GM13977 (cell line): ENCODE data around the gene PMEL.
A peak's percentile ranks its signal among the peaks of the same experiment; 100 is the strongest.

Experiments
- DNase-seq: peaks from one replicate; pipeline ENCODE4 v3.0.0; 2012; ENCODE audit warnings: low spot score
- in situ Hi-C: fragments of 300-500 bp; cut with MboI; formaldehyde crosslinking; loops from one replicate; pipeline ENCODE4 v1.12.0; 2022; ENCODE audit warnings: low sequenced_read_pairs, low pct_unique_long_range_greater_than_20kb, mixed read lengths, inconsistent platforms; ENCODE audit not compliant: unreplicated experiment
- TF ChIP-seq, protein P1 (sequence below): IDR thresholded peaks from 2 replicates; pipeline ENCODE4 v1.5.1; 2012; ENCODE audit warnings: mild to moderate bottlenecking, control low read depth; ENCODE audit not compliant: insufficient read depth; ENCODE audit errors: extremely low read depth, missing control alignments

The PMEL gene

DNA sequence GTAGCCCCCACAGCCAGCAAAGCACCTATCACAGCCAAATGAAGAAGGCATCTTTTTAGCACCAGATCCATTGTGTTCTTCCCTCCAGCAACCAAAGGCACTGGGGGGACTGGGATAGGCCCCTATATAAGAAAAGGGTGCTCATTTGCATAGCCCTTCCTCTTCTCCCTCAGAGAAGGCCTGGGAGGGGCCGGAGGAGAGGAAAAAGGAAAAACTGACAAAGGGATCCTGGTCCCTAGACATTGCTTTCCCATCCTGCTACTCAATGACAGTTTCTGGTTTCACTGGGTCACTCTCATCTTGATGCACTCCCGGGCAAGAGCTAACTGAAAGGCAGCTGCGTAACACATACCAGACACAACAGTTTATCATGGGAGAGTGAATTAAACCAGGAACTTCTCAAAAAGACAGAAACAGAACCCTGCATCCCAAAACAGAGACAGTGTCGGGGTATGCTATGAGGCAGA, at the start of gene PMEL:
Gene PMEL (minus strand): TSS at position 102 of the 467 bp plus-strand sequence. CDS start 31 bp downstream, at position 71.
- in situ Hi-C loops = no loop called here
- TF ChIP-seq, protein P1, sequence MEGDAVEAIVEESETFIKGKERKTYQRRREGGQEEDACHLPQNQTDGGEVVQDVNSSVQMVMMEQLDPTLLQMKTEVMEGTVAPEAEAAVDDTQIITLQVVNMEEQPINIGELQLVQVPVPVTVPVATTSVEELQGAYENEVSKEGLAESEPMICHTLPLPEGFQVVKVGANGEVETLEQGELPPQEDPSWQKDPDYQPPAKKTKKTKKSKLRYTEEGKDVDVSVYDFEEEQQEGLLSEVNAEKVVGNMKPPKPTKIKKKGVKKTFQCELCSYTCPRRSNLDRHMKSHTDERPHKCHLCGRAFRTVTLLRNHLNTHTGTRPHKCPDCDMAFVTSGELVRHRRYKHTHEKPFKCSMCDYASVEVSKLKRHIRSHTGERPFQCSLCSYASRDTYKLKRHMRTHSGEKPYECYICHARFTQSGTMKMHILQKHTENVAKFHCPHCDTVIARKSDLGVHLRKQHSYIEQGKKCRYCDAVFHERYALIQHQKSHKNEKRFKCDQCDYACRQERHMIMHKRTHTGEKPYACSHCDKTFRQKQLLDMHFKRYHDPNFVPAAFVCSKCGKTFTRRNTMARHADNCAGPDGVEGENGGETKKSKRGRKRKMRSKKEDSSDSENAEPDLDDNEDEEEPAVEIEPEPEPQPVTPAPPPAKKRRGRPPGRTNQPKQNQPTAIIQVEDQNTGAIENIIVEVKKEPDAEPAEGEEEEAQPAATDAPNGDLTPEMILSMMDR = no peak
- DNase-seq = no peak

DNA sequence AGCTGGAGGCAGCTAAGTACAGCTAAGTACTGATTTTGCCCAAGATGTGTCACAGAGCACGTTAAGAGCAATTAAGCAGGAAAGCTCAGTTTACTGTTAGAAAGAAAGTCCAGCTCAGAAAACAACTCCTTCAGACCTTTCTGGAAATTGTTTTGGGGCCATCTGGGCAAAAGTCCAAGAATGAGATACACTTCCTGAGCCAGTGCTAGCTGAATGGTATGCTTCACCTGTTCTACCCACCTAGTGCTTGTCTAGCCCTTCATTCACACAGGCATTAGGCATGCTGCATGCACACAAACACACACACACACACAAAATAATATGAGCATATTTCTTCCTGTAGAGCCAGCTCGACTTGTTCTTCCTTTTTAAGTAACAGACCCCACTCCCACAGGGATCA, 48.4 kb upstream of the PMEL start:
- DNase-seq = no peak
- TF ChIP-seq, protein P1 = no peak

DNA sequence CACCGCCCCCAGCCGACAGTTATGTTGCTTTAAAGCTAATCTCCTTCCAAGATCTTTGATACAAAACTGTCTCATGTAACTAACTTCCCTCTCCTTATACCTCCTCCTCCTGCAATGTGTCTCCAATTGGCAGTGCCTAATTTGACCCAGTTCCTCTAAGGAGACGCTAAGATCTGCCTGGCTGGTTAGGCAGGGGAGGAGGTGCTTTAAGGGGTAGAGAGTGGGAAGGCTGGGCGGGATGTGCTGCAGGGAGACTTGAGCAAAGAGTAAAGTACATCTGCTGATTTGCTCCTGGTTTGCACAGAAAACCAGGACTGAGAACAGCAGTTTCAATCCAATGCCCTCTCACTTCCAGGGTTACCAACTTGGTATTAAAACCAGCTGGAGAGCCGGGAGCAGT, 47.6 kb upstream of the PMEL start:
- DNase-seq = no peak
- in situ Hi-C loops = no loop called here

More for the DNA sequence above, 48.4 kb upstream of the PMEL start:
- in situ Hi-C loops = no loop called here

DNA sequence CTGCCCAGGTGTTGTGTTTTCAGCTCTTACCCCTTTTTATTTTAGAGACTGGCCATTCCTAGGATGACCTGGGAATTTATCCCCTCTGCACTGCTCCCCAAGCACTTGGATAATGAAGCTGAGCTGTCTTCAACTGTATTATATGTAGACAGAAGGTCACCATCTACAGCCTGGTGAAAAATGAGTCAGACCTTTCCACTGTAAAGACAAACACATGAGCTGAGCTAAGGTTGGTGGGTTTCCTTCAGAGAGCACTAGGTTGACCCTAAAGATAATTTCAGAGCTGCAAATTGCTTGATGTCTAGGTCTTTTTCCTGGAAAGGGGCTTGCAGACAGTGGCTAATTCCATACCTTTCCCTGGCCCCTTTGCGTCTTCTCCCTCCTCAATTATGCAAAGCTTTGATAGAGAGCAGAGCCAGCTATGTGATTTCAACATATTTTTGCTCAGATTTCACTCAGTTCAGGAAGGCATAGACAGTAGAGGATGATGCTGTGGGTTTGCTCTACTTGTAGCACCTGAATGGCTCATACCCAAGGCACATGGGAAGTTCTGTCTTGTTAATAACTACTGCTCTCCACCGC, 45.8 kb upstream of the PMEL start:
- DNase-seq = no peak
- in situ Hi-C loops = no loop called here
- TF ChIP-seq, protein P1 = no peak

More for the DNA sequence above, 47.6 kb upstream of the PMEL start:
- TF ChIP-seq, protein P1 = no peak

DNA sequence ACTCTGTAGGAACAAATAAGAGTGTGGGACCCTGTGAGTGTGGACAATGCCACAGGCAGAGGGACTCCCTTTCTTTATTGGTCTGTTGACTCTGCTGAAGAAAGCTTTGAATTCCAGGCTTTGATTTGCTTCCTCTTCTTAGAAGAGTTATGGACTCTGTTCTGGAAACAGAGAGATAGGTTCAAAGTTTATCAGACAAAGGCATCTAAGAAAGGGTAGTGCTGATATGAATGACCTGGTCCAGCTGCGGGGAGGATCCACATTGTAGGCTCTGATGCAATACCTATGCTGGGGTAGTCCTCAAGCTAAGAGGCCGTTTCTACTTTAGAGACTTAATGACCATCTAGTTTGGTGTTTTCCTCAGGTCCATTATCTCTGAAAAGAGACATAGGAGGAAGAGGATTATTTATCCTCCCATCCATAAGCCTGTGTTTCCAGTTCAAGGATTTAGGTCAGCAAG, 44.3 kb upstream of the PMEL start:
- no peak for DNase-seq
- in situ Hi-C loops = no loop called here
- TF ChIP-seq, protein P1 = no peak

DNA sequence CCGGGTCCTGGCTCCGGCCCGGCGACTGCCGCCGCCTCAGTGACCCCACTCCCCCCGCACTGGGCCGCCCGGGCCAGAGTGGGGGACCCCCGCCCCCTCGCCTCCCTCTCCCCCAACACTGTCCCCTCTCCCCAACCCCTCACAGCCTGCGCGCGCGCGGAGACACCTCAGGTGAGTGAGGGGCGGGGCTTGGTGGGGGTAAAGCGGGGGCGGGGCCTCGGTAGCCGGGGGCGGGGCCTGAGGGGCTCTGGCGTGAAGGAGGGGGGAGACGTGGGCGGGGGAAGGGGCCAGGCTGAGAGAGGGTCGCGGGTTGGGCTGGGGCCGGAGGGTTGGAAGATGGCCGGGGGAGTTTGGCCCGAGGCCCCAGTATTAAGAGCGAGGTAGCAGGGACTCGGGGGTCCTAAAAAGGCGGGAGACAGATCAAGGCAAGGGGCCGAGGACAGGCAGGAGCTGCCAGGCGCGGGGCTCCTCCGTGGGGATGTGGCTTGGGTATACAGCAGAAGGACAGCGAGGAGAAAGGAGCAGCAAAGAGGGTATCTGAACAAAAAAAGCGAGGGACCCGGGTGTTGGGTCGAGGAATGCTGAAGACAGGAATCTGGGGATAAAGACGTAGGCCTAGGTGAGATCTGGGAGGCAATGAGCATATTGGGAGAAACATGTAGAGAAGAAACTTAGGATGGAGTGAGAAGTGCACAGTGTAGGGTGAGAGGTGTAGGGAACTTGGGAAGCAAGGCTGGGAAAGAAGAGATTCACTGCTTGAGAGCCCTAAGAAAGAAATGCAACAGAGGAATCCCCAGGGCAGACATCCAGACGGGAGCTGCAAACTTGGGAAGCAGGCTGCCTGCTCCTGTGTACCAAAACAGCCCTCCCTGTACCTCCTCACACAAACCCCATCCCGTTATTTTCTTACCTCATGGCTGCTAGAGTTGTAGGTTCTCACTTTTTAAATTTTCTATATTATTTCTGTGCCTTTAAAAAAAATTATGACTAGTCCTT, 42.0 kb upstream of the PMEL start:
- TF ChIP-seq, protein P1 = no peak
- DNase-seq = peak; percentile 85
- in situ Hi-C loops = no loop called here
